GM12878 (cell line): Measurements from ENCODE around the gene ITPR3.

Experiments used
- BCL11A ChIP-seq: IDR thresholded peaks from 2 replicates; pipeline ENCODE4 v1.6.1; 2011; ENCODE audit warnings: low read depth, low read length
- BCLAF1 ChIP-seq: fragments of 450-650 bp; IDR thresholded peaks from 2 replicates; pipeline ENCODE4 v1.6.1; 2017; ENCODE audit warnings: antibody characterized with exemption, mild to moderate bottlenecking, moderate library complexity
- CEBPB ChIP-seq, 2 experiments: fragments of 150-350 bp in 1 of 2; IDR thresholded peaks; 2 replicates each; pipeline ENCODE4 v1.6.1; 2012 to 2014; ENCODE audit warnings: low read depth in 2 of 2, low read length in 2 of 2, borderline replicate concordance in 1 of 2, inconsistent platforms in 1 of 2
- CREB1 ChIP-seq: IDR thresholded peaks from 2 replicates; pipeline ENCODE4 v1.6.1; 2012; ENCODE audit warnings: low read depth, mild to moderate bottlenecking, inconsistent platforms
- EP300 ChIP-seq, 2 experiments: fragments of 150-350 bp in 1 of 2; IDR thresholded peaks; 2 replicates each; pipeline ENCODE4 v1.6.1; 2011 to 2012; ENCODE audit warnings: low read depth in 2 of 2, low read length in 2 of 2, borderline replicate concordance in 1 of 2, improper control_type of control experiment in 1 of 2, inconsistent platforms in 1 of 2; ENCODE audit not compliant: control insufficient read depth in 1 of 2
- EZH2 ChIP-seq: IDR thresholded peaks from 2 replicates; pipeline ENCODE4 v1.6.1; 2012; ENCODE audit warnings: low read depth, mild to moderate bottlenecking, control low read depth, inconsistent platforms, low read length, borderline replicate concordance; ENCODE audit not compliant: control insufficient read depth
- JUNB ChIP-seq: IDR thresholded peaks from 2 replicates; pipeline ENCODE4 v1.6.1; 2016; ENCODE audit warnings: antibody characterized with exemption, mild to moderate bottlenecking
- MYC ChIP-seq: IDR thresholded peaks from 2 replicates; pipeline ENCODE4 v1.6.1; 2011; ENCODE audit warnings: mild to moderate bottlenecking, low read length, moderate library complexity, inconsistent platforms; ENCODE audit not compliant: insufficient read depth, insufficient replicate concordance, insufficient read length, severe bottlenecking
- POLR2A ChIP-seq: IDR thresholded peaks from 2 replicates; pipeline ENCODE4 v1.6.1; 2011; ENCODE audit warnings: low read depth, mild to moderate bottlenecking, low read length
- REST ChIP-seq: IDR thresholded peaks from 2 replicates; pipeline ENCODE4 v1.6.1; 2012; ENCODE audit warnings: mild to moderate bottlenecking, low read depth, low read length
- USF2 ChIP-seq: IDR thresholded peaks from 2 replicates; pipeline ENCODE4 v1.6.1; 2011; ENCODE audit warnings: low read depth, low read length, improper control_type of control experiment, borderline replicate concordance
- TF ChIP-seq, protein P1 (sequence below), 3 experiments: IDR thresholded peaks in 2 of 3; conservative IDR thresholded peaks in 1 of 3; 2 replicates each; pipeline ENCODE4 v1.5.1; 2011; ENCODE audit warnings: low read depth in 3 of 3, low read length in 3 of 3, mild to moderate bottlenecking in 3 of 3, control low read depth in 2 of 3, moderate library complexity in 2 of 3, inconsistent platforms in 1 of 3, mixed read lengths in 1 of 3; ENCODE audit not compliant: control insufficient read depth in 2 of 3, insufficient read depth in 1 of 3; ENCODE audit errors: extremely low read depth in 1 of 3

DNA sequence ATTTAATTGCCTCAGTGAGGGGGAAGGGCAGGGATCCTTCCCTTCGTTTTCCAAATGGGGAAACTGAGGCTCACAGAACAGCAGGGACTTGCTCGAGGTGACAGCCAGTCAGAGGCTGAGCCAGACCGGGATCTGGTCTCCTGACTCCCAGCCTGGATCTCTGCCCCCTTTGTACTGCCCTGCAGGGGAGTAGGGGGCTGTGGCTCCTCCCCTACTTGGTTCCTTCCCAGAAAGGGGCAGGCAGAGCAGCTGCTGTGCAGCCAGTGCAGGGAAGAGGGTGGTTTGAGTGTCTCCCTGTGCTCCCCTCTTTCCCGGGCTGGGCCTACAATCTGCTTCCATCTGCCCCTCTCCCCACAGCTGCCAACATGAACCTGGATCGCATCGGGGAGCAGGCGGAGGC is 52.7 kb downstream of the ITPR3 start:
- TF ChIP-seq EP300 (IDR thresholded peaks at IDR 0.05; ENCODE audit: borderline replicate concordance in 1 of 2, control insufficient read depth in 1 of 2, low read depth in 2 of 2, low read length in 2 of 2) (no peak), REST (no peak), JUNB (no peak), BCLAF1 (no peak), MYC (no peak), CEBPB (IDR thresholded peaks at IDR 0.05; ENCODE audit: borderline replicate concordance in 1 of 2, low read depth in 2 of 2, low read length in 2 of 2) (no peak), USF2 (no peak), CREB1 (no peak), POLR2A (no peak), BCL11A (no peak), EZH2 (no peak)
- TF ChIP-seq, protein P1, sequence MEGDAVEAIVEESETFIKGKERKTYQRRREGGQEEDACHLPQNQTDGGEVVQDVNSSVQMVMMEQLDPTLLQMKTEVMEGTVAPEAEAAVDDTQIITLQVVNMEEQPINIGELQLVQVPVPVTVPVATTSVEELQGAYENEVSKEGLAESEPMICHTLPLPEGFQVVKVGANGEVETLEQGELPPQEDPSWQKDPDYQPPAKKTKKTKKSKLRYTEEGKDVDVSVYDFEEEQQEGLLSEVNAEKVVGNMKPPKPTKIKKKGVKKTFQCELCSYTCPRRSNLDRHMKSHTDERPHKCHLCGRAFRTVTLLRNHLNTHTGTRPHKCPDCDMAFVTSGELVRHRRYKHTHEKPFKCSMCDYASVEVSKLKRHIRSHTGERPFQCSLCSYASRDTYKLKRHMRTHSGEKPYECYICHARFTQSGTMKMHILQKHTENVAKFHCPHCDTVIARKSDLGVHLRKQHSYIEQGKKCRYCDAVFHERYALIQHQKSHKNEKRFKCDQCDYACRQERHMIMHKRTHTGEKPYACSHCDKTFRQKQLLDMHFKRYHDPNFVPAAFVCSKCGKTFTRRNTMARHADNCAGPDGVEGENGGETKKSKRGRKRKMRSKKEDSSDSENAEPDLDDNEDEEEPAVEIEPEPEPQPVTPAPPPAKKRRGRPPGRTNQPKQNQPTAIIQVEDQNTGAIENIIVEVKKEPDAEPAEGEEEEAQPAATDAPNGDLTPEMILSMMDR (IDR thresholded peaks at IDR 0.05 in 2 of 3, conservative IDR thresholded peaks at IDR 0.05 in 1 of 3; ENCODE audit: control insufficient read depth in 2 of 3, extremely low read depth in 1 of 3, insufficient read depth in 1 of 3, low read depth in 3 of 3, low read length in 3 of 3), result no peak
